IPS-11a (cell line): ENCODE data around the gene GPC5.
"Not testable (repeated sequence)": the region's sequence is repeated elsewhere in the genome, so short reads cannot be mapped to it uniquely, and the experiment has no call there.

Source experiments
- H3K4me3 ChIP-seq: one replicate; pipeline ENCODE4 v1.5.1; 2013; ENCODE audit warnings: low read depth, low read length, control low read depth

Gene GPC5

DNA sequence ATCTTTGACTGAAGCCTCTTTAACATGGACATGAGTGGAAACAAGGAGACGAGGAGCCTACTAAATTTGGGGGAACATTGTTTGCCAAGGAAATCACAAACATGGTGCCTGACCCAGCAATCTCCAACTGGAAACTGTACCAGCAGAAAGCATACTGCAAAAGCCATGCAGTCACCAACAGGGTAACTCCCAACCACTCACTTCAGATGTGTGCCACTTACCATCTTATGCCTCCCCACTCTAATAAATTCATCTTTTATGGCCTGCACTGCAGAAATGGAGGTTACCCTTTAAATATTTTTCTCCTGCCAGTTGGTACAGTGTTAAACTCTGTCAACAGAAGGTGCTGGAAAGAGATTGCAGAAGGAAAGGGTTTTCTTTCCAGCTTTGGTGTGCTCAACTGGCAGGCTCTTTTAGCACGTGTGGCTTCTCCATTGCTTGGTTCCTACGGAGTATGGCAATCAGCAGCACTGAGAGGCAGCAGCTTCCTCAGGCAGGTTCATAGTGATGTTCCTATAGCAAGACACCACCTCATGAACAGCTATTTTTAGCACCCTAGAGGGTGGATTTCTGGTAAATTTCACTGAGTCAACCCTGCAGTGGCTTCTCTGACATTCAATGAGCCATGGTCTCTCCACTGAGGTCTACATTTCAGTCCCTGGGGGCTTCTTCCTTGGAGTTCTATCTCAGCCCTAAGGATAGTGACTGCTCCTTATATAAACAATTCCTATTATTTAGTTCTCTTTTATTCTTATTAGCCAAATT lies 29.6 kb upstream of the GPC5 start:
- no peak overlapping the region for H3K4me3 ChIP-seq

DNA sequence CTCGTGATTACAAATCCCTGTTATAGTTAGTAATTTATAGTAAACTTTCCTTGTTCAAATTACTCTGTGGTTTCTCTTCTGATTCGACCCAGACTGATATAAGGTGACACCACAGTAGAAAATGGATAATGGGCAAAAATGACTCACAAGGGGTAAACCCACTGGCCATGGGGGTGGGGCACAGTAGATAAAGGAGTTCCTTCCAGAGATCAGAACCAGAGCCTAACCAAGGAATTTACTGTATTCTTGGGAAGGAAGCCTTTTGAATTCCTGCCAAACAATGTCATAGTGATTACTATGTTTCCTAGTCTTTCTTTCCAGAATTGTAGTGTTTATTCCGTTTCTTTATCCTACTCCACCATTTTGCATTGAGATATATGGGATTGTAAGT lies 29.0 kb upstream of the GPC5 start:
- no peak overlapping the region for H3K4me3 ChIP-seq

DNA sequence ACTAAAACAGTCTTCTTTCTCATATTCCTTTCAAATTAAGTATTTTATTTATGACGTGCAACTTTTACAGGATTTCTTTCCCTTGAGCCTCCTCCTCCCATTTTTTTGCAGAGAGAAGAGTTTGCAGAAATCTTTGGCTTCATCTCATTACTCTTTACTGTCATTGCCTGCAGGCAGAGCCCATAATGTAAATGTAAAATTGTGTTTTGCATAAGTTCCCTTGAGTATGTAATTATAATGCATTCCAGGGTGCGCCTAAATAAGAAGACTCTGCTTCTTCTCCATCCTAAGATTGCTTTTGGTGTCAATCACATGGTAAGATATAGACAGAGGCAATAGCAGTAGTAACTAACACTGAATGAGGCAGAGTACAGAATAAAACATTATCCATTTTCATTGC lies 27.9 kb upstream of the GPC5 start:
- no peak overlapping the region for H3K4me3 ChIP-seq

DNA sequence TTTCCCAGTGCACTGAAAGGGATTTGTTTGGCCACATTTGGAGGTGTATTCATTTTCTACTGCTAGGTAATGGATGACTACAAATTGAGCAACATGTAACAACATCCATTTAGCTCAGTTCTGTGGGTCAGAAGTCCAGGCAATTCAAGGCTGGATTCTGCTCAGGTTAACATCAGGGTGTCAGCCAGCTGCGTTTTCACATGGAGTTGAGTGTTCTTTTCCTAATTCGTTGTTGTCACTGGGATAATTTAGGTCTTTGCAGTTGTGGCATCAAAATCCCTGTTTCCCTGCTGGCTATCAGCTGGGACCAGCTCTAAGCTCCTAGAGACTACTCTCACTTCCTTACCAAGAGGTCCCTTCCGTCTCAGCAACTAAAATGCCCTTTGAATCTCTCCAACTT lies 25.5 kb upstream of the GPC5 start:
- H3K4me3 ChIP-seq: no peak overlapping the region

DNA sequence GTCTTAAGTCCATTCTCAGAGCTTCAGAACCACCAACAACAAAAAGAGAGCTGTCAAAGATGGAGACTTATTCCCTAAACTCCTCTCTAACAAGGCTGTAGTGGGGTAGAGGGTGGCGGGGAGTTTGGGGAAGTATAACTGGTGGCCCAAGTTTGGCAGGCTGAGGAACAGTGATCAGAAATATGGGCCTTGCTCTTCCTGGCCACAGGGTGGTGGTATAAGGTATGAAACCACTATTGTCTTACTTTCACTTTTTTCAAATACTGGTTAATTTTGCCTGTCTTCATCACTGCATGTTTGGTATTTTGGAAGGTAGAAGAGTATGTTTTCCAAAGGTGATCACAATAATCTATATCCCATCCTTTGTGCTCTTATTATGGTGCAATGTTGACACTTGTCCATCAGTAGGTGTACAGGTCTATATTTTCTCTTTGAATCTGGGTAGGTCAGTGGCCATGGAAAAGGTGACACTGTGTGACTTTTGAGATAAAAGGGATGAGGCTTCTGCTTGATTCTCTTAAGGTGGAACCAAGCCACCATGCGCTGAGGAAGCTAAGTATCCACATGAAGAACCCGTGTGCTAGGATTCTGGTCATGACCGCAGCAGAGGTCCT lies 23.2 kb upstream of the GPC5 start:
- H3K4me3 ChIP-seq: no peak overlapping the region

DNA sequence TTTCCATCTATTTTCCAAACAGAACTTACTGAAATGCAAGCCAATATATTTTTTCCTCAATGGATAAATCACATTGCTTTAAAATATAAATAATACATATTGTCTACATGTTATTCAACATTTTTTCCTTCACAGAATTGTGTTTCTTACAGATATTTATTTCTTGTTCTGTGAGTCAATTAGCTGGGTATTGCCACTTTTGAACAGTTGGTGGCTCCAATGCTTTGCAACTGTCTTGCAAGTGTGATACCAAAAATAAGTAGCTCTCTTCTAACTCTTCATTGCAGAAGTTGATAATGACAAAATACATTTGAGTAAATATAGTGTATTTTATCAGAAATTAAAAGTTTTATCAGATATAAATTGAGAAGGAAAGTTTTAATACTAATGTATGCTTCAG lies 17.1 kb upstream of the GPC5 start:
- H3K4me3 ChIP-seq: no peak overlapping the region

DNA sequence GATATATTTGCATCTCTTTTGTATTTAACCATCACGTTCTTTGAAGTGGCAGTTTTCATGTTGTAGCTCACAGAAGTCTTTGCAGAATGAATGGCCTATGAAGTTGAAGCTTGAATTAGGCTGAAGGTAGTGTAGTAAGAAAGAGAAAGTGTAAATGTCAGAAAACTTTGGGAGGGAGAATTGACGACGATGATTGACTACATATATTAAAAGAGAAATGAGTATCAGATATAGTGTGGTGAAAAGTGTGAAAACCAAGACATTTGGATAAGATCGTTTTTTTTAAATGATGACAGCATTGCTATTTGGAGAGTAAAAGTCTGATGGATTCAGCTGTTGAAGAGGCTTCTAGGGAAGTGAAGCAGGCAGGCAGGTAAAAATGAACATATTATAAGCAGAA lies 14.6 kb upstream of the GPC5 start:
- H3K4me3 ChIP-seq: no peak overlapping the region

DNA sequence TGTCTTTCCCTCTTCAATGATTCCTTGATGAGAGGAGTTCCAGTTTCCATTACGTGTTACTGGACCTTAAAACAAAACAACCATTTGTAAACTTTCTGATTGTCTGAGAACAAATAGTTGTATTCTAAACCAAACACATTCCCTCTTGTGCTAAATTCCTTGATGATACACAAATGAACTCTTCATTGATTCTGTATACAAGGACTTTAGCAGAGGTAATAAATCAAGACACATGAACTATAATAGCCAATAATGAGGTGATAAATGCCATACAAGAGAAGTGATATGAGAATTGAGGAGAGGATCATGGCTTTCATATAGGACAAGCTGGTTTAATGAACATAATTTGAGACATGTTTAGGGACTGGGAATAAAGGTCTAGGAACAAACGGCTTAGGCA lies 13.5 kb upstream of the GPC5 start:
- H3K4me3 ChIP-seq: no peak overlapping the region

DNA sequence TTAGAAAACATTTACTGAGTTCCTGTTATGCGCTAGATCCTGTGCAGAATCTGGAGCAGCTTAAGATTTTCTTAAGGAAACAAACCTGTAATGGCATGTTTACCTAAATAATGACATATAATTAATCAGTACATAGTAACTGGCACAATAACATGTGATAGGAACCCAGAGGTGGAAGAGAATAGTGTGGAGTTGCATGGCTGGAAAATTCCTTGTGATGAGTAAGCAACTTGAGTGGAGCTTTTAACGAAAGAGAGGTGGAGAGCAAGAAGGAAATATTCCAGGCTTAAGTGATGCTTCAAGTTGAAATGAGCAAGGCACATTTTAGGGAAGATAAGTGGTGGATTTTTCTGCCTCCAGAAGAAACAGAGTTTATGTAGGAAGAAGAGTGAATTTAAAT lies 9.2 kb upstream of the GPC5 start:
- no peak overlapping the region for H3K4me3 ChIP-seq

DNA sequence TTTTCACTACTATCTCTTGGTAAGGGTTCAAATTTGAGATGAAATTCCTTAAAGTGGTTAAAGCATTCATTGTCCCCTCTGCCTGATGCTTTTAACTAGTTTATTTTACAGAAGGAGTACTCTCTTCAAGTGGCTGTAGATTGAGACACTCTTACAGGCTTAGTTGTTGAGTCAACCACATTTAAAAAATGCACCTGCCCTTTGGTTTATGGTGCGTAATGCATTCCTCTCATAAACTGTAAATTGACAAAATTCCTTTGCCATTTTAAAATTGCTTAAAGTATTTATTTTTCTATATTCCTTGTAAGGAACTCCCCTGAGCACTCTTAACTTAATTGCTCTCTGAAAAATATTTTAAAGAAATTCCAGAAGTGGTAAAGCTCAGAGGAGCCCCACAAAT lies 826 bp upstream of the GPC5 start:
- H3K4me3 ChIP-seq: no peak overlapping the region

DNA sequence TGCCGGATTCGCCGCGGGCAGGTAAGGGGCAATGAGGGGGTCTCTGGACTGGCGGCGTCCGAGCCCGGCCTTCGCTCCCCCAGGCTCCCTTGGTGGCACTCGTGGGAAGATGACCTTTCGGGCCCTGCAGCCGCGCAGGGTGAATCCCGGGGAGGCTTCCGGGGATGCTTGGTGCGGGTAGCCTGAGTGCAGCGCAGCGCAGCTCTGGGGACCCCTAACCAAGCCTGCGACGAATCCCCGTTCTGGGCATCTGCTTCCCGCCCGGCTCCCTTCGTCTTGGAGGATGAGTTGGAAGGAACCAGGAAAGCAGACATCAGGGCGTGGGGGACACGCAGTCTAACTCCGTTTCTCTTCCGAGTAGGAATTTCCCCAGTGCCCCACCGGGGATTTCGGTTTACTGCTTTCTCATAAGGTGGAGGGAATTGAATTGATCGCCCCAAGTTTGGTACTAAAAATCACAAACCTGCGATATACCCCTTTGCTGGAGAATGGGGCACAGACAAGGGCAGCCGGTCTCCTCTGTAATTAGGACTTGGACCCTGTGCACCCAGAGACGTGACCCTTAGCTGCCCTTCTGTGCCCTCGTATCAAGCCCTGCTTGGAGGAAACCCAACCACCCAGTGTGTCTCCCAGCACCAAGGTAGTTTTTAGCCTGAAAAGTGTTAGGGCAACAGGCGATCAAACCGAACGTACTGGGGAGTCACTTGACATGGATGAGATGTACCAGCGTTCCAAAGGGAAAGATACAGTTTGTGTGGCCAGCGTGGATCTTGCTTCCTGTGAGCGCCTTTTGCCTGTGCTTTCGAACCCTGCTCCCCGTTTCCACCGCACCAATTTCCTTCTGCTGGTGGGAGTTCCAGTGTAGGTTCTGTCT lies 1.0 kb downstream of the GPC5 start:
- peak overlapping the region; percentile 65 for H3K4me3 ChIP-seq

DNA sequence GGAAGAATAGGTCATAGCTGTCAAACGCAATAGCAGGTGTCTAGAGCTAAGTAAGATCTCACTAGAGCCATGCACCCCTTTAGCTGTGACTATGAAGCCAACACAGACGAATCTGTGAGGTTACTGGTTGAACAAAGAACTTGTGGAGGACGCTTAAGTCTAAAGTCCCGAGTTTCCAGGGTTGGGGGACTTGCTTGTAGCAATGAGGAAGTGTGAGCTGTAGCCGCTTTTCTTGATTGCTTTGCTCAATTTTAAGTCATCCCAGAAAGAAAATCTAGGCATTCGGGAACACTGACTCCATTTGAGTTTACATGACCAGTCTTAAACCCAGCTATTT lies 1.6 kb downstream of the GPC5 start:
- H3K4me3 ChIP-seq: no peak overlapping the region

DNA sequence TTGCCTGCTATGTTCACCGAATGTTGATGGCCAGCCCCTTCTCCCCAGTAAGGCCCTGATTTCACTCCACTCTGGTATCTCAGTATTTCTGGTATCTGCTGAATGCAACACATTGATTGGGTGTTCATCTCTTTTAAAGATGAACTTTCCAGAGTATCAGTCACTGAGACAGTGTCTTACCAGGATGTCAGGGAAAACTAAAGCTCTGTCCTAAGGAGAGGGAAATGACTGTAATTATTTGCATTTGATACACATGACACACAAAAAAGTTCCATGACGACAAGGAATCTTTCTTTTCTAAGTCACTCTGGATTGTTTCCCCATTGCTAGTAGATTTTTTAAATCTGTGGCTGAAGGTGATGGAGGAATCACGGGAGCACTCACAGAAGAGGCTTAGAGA lies 2.2 kb downstream of the GPC5 start:
- H3K4me3 ChIP-seq: no peak overlapping the region

DNA sequence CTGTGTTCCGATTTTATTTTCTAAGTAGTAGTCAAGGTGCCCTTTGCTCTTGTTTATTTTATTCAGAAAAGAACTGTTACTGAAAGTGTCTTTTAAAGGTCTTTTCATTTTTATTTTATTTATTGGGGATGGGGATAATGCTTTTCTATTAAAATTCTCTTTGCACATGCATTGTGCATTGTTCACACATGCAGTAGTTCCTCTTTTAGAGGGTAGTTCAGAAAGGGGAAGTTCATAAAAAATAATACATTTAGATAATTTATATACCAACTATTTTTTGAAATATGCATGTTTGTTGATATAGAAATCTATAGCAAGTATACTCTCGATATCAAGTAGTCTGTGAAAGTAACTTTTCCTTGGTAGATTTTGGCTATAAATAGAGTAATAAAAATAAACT lies 3.5 kb downstream of the GPC5 start:
- no peak overlapping the region for H3K4me3 ChIP-seq

DNA sequence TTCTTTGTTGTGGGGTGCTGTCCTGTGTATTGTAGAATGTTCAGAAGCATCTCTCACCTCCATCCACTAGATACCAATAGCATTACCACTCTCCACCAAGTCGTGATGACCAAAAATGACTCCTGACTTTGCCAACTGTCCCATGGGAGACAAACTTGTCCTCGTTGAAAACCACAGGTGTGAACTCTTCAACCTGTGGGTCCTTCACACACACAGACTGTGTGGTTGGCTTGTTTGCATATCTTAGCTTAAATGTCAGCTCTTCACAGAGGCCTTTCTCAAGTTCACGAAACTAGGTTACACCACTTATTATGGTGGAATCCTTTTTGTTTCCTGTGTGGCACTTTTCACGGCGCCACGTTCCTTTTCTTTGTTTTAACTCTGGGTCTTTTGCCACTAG lies 6.8 kb downstream of the GPC5 start:
- H3K4me3 ChIP-seq: no peak overlapping the region

DNA sequence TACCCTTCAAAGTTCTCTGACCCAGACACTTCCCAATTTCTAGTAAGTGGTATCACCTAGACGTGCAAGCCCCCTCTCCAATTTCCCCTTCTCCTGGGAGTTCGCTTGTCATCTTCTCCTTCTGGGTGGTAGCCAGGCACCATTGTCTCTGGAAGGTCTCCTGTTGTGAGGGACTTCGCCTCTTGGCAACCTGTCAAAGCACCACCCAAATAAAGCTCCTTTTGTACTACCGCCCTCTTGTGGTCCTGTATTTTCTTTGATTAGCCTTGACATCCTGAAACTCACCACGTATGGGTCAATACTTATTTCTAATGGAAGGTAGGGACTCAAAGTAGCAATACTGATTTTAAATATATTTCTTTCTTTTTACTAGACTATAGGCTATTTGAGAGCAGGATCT lies 8.2 kb downstream of the GPC5 start:
- no peak overlapping the region for H3K4me3 ChIP-seq

DNA sequence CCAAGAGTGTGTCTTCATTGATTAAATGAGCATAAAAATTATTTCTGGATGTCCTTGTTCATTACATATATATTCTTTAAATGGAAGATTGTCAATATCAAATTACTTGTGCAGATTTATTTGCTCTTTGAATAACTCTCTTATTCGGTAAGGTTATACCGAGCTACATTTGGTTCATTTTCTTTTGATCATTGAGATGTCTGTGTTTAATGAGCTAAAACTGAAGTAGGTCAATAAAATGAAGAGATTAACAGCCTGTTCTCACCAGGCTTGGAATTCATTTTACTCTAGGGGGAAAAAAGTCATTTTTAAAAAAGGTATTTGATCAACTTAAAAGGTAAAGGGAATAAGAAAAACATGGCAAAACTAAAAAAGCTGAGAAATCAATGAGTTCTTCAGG lies 10.6 kb downstream of the GPC5 start:
- no peak overlapping the region for H3K4me3 ChIP-seq

DNA sequence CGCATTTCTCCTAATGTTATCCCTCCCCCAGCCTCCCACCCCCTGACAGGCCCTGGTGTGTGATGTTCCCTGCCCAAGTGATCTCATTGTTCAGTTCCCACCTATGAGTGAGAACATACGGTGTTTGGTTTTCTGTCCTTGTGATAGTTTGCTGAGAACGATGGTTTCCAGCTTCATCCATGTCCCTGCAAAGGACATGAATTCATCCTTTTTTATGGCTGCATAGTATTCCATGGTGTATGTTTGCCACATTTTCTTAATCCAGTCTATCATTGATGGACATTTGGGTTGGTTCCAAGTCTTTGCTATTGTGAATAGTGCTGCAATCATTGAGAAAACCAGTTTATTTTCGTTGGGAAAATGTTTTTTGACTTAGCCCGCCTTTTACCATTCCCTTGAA lies 18.2 kb downstream of the GPC5 start:
- not testable (repeated sequence) for H3K4me3 ChIP-seq

DNA sequence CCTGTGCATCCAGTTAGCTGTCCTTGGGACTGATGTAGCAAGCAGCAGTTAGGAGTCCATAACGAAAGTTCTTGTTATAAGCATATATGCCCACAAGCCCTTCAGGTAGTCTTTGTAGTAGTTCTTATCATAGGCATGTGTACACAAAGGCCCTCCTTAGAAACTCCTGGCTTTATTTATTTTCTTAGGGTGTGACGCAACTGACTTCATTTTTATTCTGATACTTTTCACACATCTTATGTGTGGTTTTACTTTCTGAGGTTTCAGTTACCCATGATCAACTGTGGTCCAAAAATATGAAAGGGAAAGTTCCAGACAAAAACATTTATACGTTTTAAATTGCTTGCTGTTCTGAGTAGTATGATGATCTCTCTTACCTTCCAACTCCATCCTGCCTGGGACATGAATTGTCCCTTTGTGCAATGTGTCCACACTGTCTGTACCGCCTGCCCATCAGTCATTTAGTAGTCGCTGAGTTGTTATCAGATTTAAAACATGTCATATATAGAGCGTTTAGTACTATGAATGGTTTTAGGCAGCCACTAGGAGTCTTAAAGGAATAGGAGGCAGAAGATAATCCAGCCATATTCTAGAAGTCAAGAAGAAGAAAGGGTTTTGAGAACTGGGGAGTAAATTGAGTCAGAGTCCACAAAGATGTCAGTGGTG lies 19.4 kb downstream of the GPC5 start:
- H3K4me3 ChIP-seq: no peak overlapping the region

DNA sequence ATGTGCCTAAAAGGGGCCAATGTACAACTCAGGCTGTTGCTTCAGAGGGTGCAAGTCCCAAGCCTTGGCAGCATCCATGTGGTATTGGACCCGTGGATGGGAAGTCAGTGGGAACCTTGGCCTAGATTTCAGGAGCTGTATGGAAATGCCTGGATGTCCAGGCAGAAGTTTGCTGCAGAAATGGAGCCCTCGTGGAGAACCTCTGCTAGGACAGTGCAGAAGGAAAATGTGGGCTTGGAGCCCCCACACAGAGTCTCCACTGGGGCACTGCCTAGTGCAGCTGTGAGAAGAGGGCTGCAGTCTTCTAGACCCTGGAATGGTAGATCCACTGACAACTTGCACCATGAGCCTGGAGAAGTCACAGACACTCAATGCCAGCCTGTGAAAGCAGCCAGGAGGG lies 28.5 kb downstream of the GPC5 start:
- H3K4me3 ChIP-seq: no peak overlapping the region

DNA sequence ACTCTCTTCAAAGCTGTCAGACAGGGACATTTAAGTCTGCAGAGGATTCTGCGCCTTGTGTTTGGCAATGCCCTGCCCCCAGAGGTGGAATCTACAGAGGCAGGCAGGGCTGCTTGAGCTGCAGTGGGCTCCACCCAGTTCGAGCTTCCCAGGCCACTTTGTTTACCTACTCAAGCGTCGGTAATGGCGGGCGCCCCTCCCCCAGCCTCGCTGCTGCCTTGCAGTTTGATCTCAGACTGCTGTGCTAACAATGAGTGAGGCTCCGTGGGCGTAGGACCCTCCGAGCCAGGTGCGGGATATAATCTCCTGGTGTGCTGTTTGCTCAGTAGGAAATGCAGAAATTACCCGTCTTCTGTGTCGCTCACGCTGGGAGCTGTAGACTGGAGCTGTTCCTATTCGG lies 40.3 kb downstream of the GPC5 start:
- H3K4me3 ChIP-seq: not testable (repeated sequence)

DNA sequence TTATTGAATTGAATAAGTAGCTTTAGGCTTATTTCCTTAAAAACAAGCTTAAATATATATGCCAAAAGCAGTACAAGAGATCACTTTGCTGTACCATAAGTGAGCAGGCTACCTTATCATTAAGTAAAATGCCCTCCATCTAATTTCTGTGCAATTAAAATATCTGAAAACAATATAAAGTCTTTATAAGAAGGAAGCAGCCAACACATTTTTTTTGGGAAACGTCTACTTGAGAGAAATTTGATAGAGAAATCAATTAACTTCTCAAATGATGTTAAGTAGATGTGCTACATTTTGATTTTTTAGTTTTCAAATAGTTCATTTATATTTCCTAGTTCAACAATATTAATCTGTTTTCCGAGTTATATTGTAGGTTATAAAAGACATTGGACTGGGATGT lies 52.5 kb downstream of the GPC5 start:
- H3K4me3 ChIP-seq: no peak overlapping the region
